Neural cell (in vitro differentiated cells): ENCODE results near the gene RBMXL2. TPM values are rescaled to one million over a fixed set of nuclear protein-coding genes. Genes with fewer than 3 reads are reported as not detected.

Source experiments
- H2AFZ ChIP-seq: fragments of 200-600, 300-800 bp; sonication (generic), shearing (Covaris generic); 2 replicates; pipeline ENCODE4 v1.6.0; 2014; ENCODE audit warnings: low read depth, mild to moderate bottlenecking, antibody characterized with exemption, low read length, moderate library complexity
- H3F3A ChIP-seq: fragments of 200-600 bp; shearing (Covaris generic); 2 replicates; pipeline ENCODE4 v1.6.1; 2016; ENCODE audit warnings: mild to moderate bottlenecking, moderate library complexity, mixed read lengths, antibody characterized with exemption, low read length; ENCODE audit not compliant: insufficient read depth, poor library complexity, severe bottlenecking
- H3K27ac ChIP-seq: fragments of 200-600, 300-800 bp; sonication (generic), shearing (Covaris generic); 2 replicates; pipeline ENCODE4 v1.5.1; 2014; ENCODE audit warnings: mild to moderate bottlenecking, low read length, moderate library complexity
- H3K27me3 ChIP-seq: fragments of 300-800, 200-600 bp; sonication (generic), shearing (Covaris generic); 2 replicates; pipeline ENCODE4 v1.6.0; 2014; ENCODE audit warnings: mild to moderate bottlenecking, low read depth, low read length, moderate library complexity; ENCODE audit not compliant: insufficient read depth
- H3K36me3 ChIP-seq: fragments of 300-800, 200-600 bp; sonication (generic), shearing (Covaris generic); 2 replicates; pipeline ENCODE4 v1.5.1; 2014; ENCODE audit warnings: mild to moderate bottlenecking, antibody characterized with exemption, low read length, moderate library complexity; ENCODE audit not compliant: insufficient read depth
- H3K4me2 ChIP-seq: fragments of 300-800, 200-600 bp; sonication (generic), shearing (Covaris generic); 2 replicates; pipeline ENCODE4 v1.6.0; 2014; ENCODE audit warnings: mild to moderate bottlenecking, low read length
- H3K4me3 ChIP-seq: fragments of 300-800, 200-600 bp; sonication (generic), shearing (Covaris generic); 2 replicates; pipeline ENCODE4 v1.5.1; 2014; ENCODE audit warnings: mild to moderate bottlenecking, low read length, moderate library complexity
- H3K79me2 ChIP-seq: fragments of 200-600 bp; shearing (Covaris generic); replicated peaks from 2 replicates; pipeline ENCODE4 v1.6.0; 2014; ENCODE audit warnings: mild to moderate bottlenecking, low read length, moderate library complexity; ENCODE audit not compliant: insufficient read depth
- H3K9ac ChIP-seq: fragments of 300-800, 200-600 bp; sonication (generic), shearing (Covaris generic); 2 replicates; pipeline ENCODE4 v1.6.1; 2016; ENCODE audit warnings: mild to moderate bottlenecking, low read length, mixed read lengths
- H3K9me2 ChIP-seq: fragments of 200-600 bp; shearing (Covaris generic); 2 replicates; pipeline ENCODE4 v1.6.1; 2016; ENCODE audit warnings: mild to moderate bottlenecking, low read length, mixed read lengths; ENCODE audit not compliant: insufficient read depth
- H3K9me3 ChIP-seq: fragments of 200-600, 300-800 bp; sonication (generic), shearing (Covaris generic); 2 replicates; pipeline ENCODE4 v1.6.1; 2016; ENCODE audit warnings: mild to moderate bottlenecking, mixed run types, low read length, moderate library complexity, mixed read lengths
- H4K20me1 ChIP-seq: fragments of 200-600 bp; shearing (Covaris generic); 2 replicates; pipeline ENCODE4 v1.6.1; 2016; ENCODE audit warnings: mild to moderate bottlenecking, mixed run types; ENCODE audit not compliant: insufficient read depth
- CTCF ChIP-seq: fragments of 450-650 bp; IDR thresholded peaks from 2 replicates; pipeline ENCODE4 v1.5.1; 2014; ENCODE audit warnings: antibody characterized with exemption, mild to moderate bottlenecking, moderate library complexity; ENCODE audit not compliant: poor library complexity, severe bottlenecking
- EP300 ChIP-seq: fragments of 450-650 bp; conservative IDR thresholded peaks from 2 replicates; pipeline ENCODE4 v1.6.1; 2014; ENCODE audit warnings: antibody characterized with exemption, mild to moderate bottlenecking, moderate library complexity; ENCODE audit not compliant: poor library complexity, severe bottlenecking
- EZH2 ChIP-seq: fragments of 200-600, 300-800 bp; shearing (Covaris generic), sonication (generic); IDR thresholded peaks from 2 replicates; pipeline ENCODE4 v1.6.1; 2014; ENCODE audit warnings: antibody characterized with exemption, low read length, borderline replicate concordance, mild to moderate bottlenecking; ENCODE audit not compliant: insufficient read depth, poor library complexity, severe bottlenecking
- MXI1 ChIP-seq: fragments of 450-650 bp; conservative IDR thresholded peaks from 2 replicates; pipeline ENCODE4 v1.6.1; 2014; ENCODE audit warnings: antibody characterized with exemption, mild to moderate bottlenecking; ENCODE audit not compliant: poor library complexity, severe bottlenecking
- RAD21 ChIP-seq: fragments of 450-650 bp; conservative IDR thresholded peaks from 2 replicates; pipeline ENCODE4 v1.6.1; 2014; ENCODE audit warnings: antibody characterized with exemption, mild to moderate bottlenecking, moderate library complexity
- SMC3 ChIP-seq: fragments of 450-650 bp; conservative IDR thresholded peaks from 2 replicates; pipeline ENCODE4 v1.6.1; 2014; ENCODE audit warnings: antibody characterized with exemption, mild to moderate bottlenecking, moderate library complexity; ENCODE audit not compliant: poor library complexity
- TAF1 ChIP-seq: IDR thresholded peaks from 2 replicates; pipeline ENCODE4 v1.6.1; 2012; ENCODE audit warnings: low read depth
- polyA plus RNA-seq: library from polyadenylated mRNA; depleted of rRNA; stranded (reverse); fragments of >200 nt; gene quantifications from 2 replicates; pipeline ENCODE4 v1.2.3, GENCODE V29; 2014

RBMXL2 gene
- polyA plus RNA-seq, 1 donor from 2014 or later, result not detected

GRCh38 chr11:7116370-7116769 is 27.6 kb downstream of the RBMXL2 start:
- Histone ChIP-seq H3K27ac (no peak overlapping the region), H3K79me2 (no peaks in the 10 kb centered on the region), H4K20me1 (no peaks in the 10 kb centered on the region), H3K27me3 (no peaks in the 10 kb centered on the region), H2AFZ (no peak overlapping the region), H3K9ac (no peak overlapping the region), H3F3A (no peaks in the 10 kb centered on the region), H3K4me3 (no peak overlapping the region), H3K36me3 (no peaks in the 10 kb centered on the region), H3K9me3 (no peaks in the 10 kb centered on the region), H3K9me2 (no peaks in the 10 kb centered on the region), H3K4me2 (no peak overlapping the region)
- TF ChIP-seq RAD21, result no peak
- TF ChIP-seq EZH2, result no peak
- no peak for TF ChIP-seq EP300
- no peak for TF ChIP-seq TAF1
- TF ChIP-seq SMC3, result no peak

- TF ChIP-seq CTCF (no peak), EZH2 (no peak), MXI1 (no peak), SMC3 (no peak), EP300 (no peak)
- H3K4me2 ChIP-seq, result no peak overlapping the region
- no peaks in the 10 kb centered on the region for H4K20me1 ChIP-seq
- no peaks in the 10 kb centered on the region for H3F3A ChIP-seq
- no peaks in the 10 kb centered on the region for H3K9me2 ChIP-seq
- no peaks in the 10 kb centered on the region for H3K79me2 ChIP-seq
- no peak overlapping the region for H3K9ac ChIP-seq
- H2AFZ ChIP-seq, result no peak overlapping the region
- no peak overlapping the region for H3K4me3 ChIP-seq
- no peaks in the 10 kb centered on the region for H3K36me3 ChIP-seq
- no peak overlapping the region for H3K27ac ChIP-seq
- H3K27me3 ChIP-seq, result no peaks in the 10 kb centered on the region
- H3K9me3 ChIP-seq, result no peaks in the 10 kb centered on the region
These were observed 49.3 kb downstream of the RBMXL2 start for GRCh38 chr11:7138051-7138450.

Other genes with a start within 250 kb of the RBMXL2 start
- gene OR10A5, start 243.3 kb upstream of the RBMXL2 start, polyA plus RNA-seq, result not detected in 2 replicates
- gene OR10A2, start 225.9 kb upstream of the RBMXL2 start, polyA plus RNA-seq, result not detected in 2 replicates
- gene OR10A4, start 212.4 kb upstream of the RBMXL2 start, polyA plus RNA-seq, result not detected in 2 replicates
- not detected in 2 replicates for gene OR2D2, start 196.5 kb upstream of the RBMXL2 start, polyA plus RNA-seq
- not detected in 2 replicates for gene OR2D3, start 168.0 kb upstream of the RBMXL2 start, polyA plus RNA-seq
- 0.38 and 2.5 TPM in 2 replicates for gene ZNF215, start 162.6 kb upstream of the RBMXL2 start, polyA plus RNA-seq
- gene ZNF214, start 68.7 kb upstream of the RBMXL2 start, polyA plus RNA-seq, result 6.9 and 7.6 TPM in 2 replicates
- 0.44 and 0.48 TPM in 2 replicates for gene NLRP14, start 68.5 kb upstream of the RBMXL2 start, polyA plus RNA-seq
- gene SYT9, start 162.9 kb downstream of the RBMXL2 start, polyA plus RNA-seq, result 1.9 and 2.3 TPM in 2 replicates